Upper lobe of right lung (tissue), 1 donor: ENCODE data around the gene VWC2. TPM values are rescaled to one million over a fixed set of nuclear protein-coding genes. Genes with fewer than 3 reads are reported as not detected.
A peak's percentile ranks its signal among the peaks of the same experiment; 100 is the strongest.

Experiments used
- ATAC-seq: fragments of 200-7000 bp; cut with Tn5 transposase; one replicate; pipeline ENCODE4 v1.9.1; 2020; ENCODE audit warnings: mild to moderate bottlenecking, moderate library complexity
- DNase-seq: peaks from one replicate; pipeline ENCODE4 v3.0.0-alpha.2; 2020
- H3K27ac ChIP-seq: fragments of 200-600 bp; one replicate; pipeline ENCODE4 v1.8.0; 2022
- H3K27me3 ChIP-seq: fragments of 200-600 bp; one replicate; pipeline ENCODE4 v1.8.0; 2022; ENCODE audit warnings: mild to moderate bottlenecking
- H3K36me3 ChIP-seq: fragments of 200-600 bp; one replicate; pipeline ENCODE4 v1.8.0; 2022
- H3K4me1 ChIP-seq: fragments of 200-600 bp; one replicate; pipeline ENCODE4 v1.8.0; 2022
- H3K4me3 ChIP-seq: fragments of 200-600 bp; one replicate; pipeline ENCODE4 v1.8.0; 2022; ENCODE audit warnings: mild to moderate bottlenecking
- H3K9me3 ChIP-seq: fragments of 200-600 bp; one replicate; pipeline ENCODE4 v1.8.0; 2022
- intact Hi-C: fragments of 100-400 bp; cut with DNase I; formaldehyde crosslinking; loops from one replicate; pipeline ENCODE4 v1.11.0; 2022
- total RNA-seq: library from RNA; stranded (reverse); fragmentation: NEBNext Ultra II Directional; extraction: Animal tissue kit (Norgen Biotek cat#: 25700); gene quantifications from one replicate; pipeline ENCODE4 v1.2.1, GENCODE V29; 2021
- TF ChIP-seq, protein P1 (sequence below): fragments of 200-600 bp; IDR thresholded peaks from one replicate; pipeline ENCODE4 v1.8.0; 2022; ENCODE audit warnings: antibody characterized with exemption
- donor health status: DM: no; HTN: yes; CAD: no; lungs with severe emphysema.

VWC2 gene
- total RNA-seq, 1 donor from 2014 or later, result 0.23 TPM

- TF ChIP-seq, protein P1, sequence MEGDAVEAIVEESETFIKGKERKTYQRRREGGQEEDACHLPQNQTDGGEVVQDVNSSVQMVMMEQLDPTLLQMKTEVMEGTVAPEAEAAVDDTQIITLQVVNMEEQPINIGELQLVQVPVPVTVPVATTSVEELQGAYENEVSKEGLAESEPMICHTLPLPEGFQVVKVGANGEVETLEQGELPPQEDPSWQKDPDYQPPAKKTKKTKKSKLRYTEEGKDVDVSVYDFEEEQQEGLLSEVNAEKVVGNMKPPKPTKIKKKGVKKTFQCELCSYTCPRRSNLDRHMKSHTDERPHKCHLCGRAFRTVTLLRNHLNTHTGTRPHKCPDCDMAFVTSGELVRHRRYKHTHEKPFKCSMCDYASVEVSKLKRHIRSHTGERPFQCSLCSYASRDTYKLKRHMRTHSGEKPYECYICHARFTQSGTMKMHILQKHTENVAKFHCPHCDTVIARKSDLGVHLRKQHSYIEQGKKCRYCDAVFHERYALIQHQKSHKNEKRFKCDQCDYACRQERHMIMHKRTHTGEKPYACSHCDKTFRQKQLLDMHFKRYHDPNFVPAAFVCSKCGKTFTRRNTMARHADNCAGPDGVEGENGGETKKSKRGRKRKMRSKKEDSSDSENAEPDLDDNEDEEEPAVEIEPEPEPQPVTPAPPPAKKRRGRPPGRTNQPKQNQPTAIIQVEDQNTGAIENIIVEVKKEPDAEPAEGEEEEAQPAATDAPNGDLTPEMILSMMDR, result no peak
- intact Hi-C loops, result no loop called here
- H3K4me3 ChIP-seq, result no peak overlapping the region
- no peaks in the 10 kb centered on the region for H3K4me1 ChIP-seq
- H3K27ac ChIP-seq, result no peak overlapping the region
- no peak for DNase-seq
- H3K9me3 ChIP-seq, result no peaks in the 10 kb centered on the region
- peaks cover 43% of the 10 kb centered on the region for H3K27me3 ChIP-seq
- no peak for ATAC-seq
- no peaks in the 10 kb centered on the region for H3K36me3 ChIP-seq
Measured at GRCh38 chr7:49771427-49772176, 1.8 kb upstream of the VWC2 start.

GRCh38 chr7:49772916-49773217 is 571 bp upstream of the VWC2 start:
- Histone ChIP-seq H3K9me3 (no peaks in the 10 kb centered on the region), H3K36me3 (no peaks in the 10 kb centered on the region), H3K4me1 (no peaks in the 10 kb centered on the region), H3K27ac (no peak overlapping the region), H3K27me3 (peaks cover 56% of the 10 kb centered on the region), H3K4me3 (peak overlapping the region; percentile 44)
- TF ChIP-seq, protein P1, result no peak
- DNase-seq, result no peak
- intact Hi-C loops, result no loop called here
- no peak for ATAC-seq

- peak overlapping the region; percentile 44 for H3K4me3 ChIP-seq
- H3K4me1 ChIP-seq, result no peaks in the 10 kb centered on the region
- no peak overlapping the region for H3K27ac ChIP-seq
- no peaks in the 10 kb centered on the region for H3K9me3 ChIP-seq
- peak; percentile 14 for ATAC-seq
- peaks cover 60% of the 10 kb centered on the region for H3K27me3 ChIP-seq
- no peak for DNase-seq
- intact Hi-C loops, result no loop called here
- TF ChIP-seq, protein P1, result no peak
- H3K36me3 ChIP-seq, result no peaks in the 10 kb centered on the region
Measured at GRCh38 chr7:49773936-49774458, 559 bp downstream of the VWC2 start.

GRCh38 chr7:49774459-49775064 is 1.1 kb downstream of the VWC2 start:
- Histone ChIP-seq H3K27ac (no peak overlapping the region), H3K36me3 (no peaks in the 10 kb centered on the region), H3K27me3 (peaks cover 60% of the 10 kb centered on the region), H3K4me1 (no peaks in the 10 kb centered on the region), H3K9me3 (no peaks in the 10 kb centered on the region), H3K4me3 (peak overlapping the region; percentile 44)
- TF ChIP-seq, protein P1, result no peak
- DNase-seq (no peak), ATAC-seq (peak; percentile 14)
- intact Hi-C loops, result no loop called here

DNA sequence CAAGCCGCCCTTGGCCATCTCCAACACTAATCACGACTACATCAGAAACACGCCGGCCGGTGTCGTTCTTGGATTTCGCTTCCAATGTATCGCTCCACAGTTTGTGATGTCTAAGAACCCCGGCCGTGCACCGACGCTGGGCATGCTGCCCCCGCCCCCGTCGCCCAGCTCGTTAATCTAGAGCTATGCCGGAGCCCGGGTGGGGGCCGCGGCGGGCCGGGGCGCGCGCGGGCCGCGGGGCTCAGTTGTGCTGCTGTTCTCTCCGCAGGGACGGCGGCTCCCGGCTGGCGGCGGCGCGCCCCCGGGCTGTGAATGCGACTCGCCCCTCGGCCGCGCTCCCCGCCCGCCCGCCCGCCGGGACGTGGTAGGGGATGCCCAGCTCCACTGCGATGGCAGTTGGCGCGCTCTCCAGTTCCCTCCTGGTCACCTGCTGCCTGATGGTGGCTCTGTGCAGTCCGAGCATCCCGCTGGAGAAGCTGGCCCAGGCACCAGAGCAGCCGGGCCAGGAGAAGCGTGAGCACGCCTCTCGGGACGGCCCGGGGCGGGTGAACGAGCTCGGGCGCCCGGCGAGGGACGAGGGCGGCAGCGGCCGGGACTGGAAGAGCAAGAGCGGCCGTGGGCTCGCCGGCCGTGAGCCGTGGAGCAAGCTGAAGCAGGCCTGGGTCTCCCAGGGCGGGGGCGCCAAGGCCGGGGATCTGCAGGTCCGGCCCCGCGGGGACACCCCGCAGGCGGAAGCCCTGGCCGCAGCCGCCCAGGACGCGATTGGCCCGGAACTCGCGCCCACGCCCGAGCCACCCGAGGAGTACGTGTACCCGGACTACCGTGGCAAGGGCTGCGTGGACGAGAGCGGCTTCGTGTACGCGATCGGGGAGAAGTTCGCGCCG is 1.9 kb downstream of the VWC2 start:
- TF ChIP-seq, protein P1, result no peak
- H3K4me1 ChIP-seq, result no peaks in the 10 kb centered on the region
- intact Hi-C loops, result no loop called here
- no peaks in the 10 kb centered on the region for H3K9me3 ChIP-seq
- DNase-seq (no peak), ATAC-seq (peak; percentile 48)
- no peaks in the 10 kb centered on the region for H3K36me3 ChIP-seq
- no peak overlapping the region for H3K27ac ChIP-seq
- peaks cover 60% of the 10 kb centered on the region for H3K27me3 ChIP-seq
- peak overlapping the region; percentile 44 for H3K4me3 ChIP-seq
